HepG2 (cell line): Measurements from ENCODE around the gene TARBP2. TPM values are rescaled to one million over a fixed set of nuclear protein-coding genes. Genes with fewer than 3 reads are reported as not detected.

Source experiments
- ATM ChIP-seq: fragments of 450-650 bp; IDR thresholded peaks from 2 replicates; pipeline ENCODE4 v1.7.1; 2017; ENCODE audit warnings: mild to moderate bottlenecking, borderline replicate concordance
- HCFC1 ChIP-seq: fragments of 150-350 bp; IDR thresholded peaks from 2 replicates; pipeline ENCODE4 v1.6.1; 2014; ENCODE audit warnings: low read depth, low read length
- HNF4A ChIP-seq: sonication (generic); formaldehyde crosslinking; IDR thresholded peaks from 2 replicates; pipeline ENCODE4 v1.4.0; 2020; ENCODE audit warnings: missing genetic modification reagents
- HOXA7 ChIP-seq: sonication (generic); formaldehyde crosslinking; IDR thresholded peaks from 2 replicates; pipeline ENCODE4 v1.8.1; 2022; ENCODE audit warnings: mild to moderate bottlenecking, missing genetic modification reagents, moderate library complexity
- KIAA2018 ChIP-seq: sonication (generic); formaldehyde crosslinking; IDR thresholded peaks from 2 replicates; pipeline ENCODE4 v1.5.0; 2020; ENCODE audit warnings: mild to moderate bottlenecking, missing genetic modification reagents, borderline replicate concordance
- NR2F1 ChIP-seq, 2 experiments: fragments of 450-650 bp in 1 of 2; formaldehyde crosslinking in 1 of 2; IDR thresholded peaks; 2 replicates each; pipeline versions ENCODE4 v1.5.0 to v1.6.1; 2016 to 2020; ENCODE audit warnings: mild to moderate bottlenecking in 1 of 2, missing compliant biosample characterization in 1 of 2, missing genetic modification reagents in 1 of 2, moderate library complexity in 1 of 2
- PLSCR1 ChIP-seq: sonication (generic); formaldehyde crosslinking; IDR thresholded peaks from 2 replicates; pipeline ENCODE4 v1.5.0; 2020; ENCODE audit warnings: missing genetic modification reagents, mild to moderate bottlenecking, borderline replicate concordance
- SMAD9 ChIP-seq: sonication (generic); formaldehyde crosslinking; IDR thresholded peaks from 2 replicates; pipeline ENCODE4 v1.5.1; 2020; ENCODE audit warnings: mild to moderate bottlenecking, missing genetic modification reagents
- SRSF4 ChIP-seq: fragments of 200-400 bp; formaldehyde crosslinking; IDR thresholded peaks from one replicate; pipeline ENCODE4 v1.6.1; 2018; ENCODE audit warnings: mild to moderate bottlenecking, low read depth, low read length, moderate library complexity; ENCODE audit not compliant: poor library complexity, severe bottlenecking
- ZNF773 ChIP-seq: sonication (generic); formaldehyde crosslinking; IDR thresholded peaks from 2 replicates; pipeline ENCODE4 v1.4.0; 2020; ENCODE audit warnings: missing genetic modification reagents, borderline replicate concordance
- polyA plus RNA-seq, 8 experiments: library from polyadenylated mRNA; depleted of rRNA in 3 of 8; stranded (reverse) in 7 of 8; unstranded in 1 of 8; fragments of >200 nt; fragmentation: Illumina TruSeq in 4 of 8; extraction: Trizol in 4 of 8; gene quantifications; 2 replicates each; pipeline versions ENCODE4 v1.2.1 to v1.2.3, GENCODE V29; 2011 to 2016; ENCODE audit warnings: low read depth in 4 of 8, missing spikeins in 1 of 8, mixed read lengths in 1 of 8; ENCODE audit not compliant: insufficient read depth in 1 of 8
- total RNA-seq, 5 experiments: library from RNA; depleted of rRNA; stranded (reverse); fragments of >200 nt; fragmentation: Illumina TruSeq; extraction: Trizol; gene quantifications; 2 replicates each; pipeline ENCODE4 v1.2.3, GENCODE V29; 2016; ENCODE audit warnings: low read depth in 1 of 5
- TF ChIP-seq, protein P1 (sequence below), 2 experiments: sonication (generic) in 1 of 2; formaldehyde crosslinking in 1 of 2; IDR thresholded peaks; 2 replicates each; pipeline versions ENCODE4 v1.4.0 to v1.6.1; 2016 to 2020; ENCODE audit warnings: borderline replicate concordance in 1 of 2, low read depth in 1 of 2, mild to moderate bottlenecking in 1 of 2, missing genetic modification reagents in 1 of 2
- TF ChIP-seq, protein P2 (sequence below): sonication (generic); formaldehyde crosslinking; IDR thresholded peaks from 2 replicates; pipeline ENCODE4 v1.4.0; 2020; ENCODE audit warnings: missing genetic modification reagents

TARBP2 gene
- total and polyA plus RNA-seq, 2 of the 13 experiments (the other 11 are each of a cell fraction or from before 2014, with no cell fraction given) = 47.0 to 55.5 TPM

- no peak for TF ChIP-seq KIAA2018 (CRISPR knock-in tag)
- TF ChIP-seq SMAD9 = no peak
- TF ChIP-seq SRSF4 = no peak
- TF ChIP-seq NR2F1 (CRISPR knock-in tag; IDR thresholded peaks at IDR 0.05) = no peak
- TF ChIP-seq PLSCR1 = no peak
- TF ChIP-seq, protein P1, sequence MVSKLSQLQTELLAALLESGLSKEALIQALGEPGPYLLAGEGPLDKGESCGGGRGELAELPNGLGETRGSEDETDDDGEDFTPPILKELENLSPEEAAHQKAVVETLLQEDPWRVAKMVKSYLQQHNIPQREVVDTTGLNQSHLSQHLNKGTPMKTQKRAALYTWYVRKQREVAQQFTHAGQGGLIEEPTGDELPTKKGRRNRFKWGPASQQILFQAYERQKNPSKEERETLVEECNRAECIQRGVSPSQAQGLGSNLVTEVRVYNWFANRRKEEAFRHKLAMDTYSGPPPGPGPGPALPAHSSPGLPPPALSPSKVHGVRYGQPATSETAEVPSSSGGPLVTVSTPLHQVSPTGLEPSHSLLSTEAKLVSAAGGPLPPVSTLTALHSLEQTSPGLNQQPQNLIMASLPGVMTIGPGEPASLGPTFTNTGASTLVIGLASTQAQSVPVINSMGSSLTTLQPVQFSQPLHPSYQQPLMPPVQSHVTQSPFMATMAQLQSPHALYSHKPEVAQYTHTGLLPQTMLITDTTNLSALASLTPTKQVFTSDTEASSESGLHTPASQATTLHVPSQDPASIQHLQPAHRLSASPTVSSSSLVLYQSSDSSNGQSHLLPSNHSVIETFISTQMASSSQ (IDR thresholded peaks at IDR 0.05; ENCODE audit: low read depth) = no peak; the same call in 1 of the 2 replicates
- TF ChIP-seq, protein P1 (CRISPR knock-in tag; IDR thresholded peaks at IDR 0.05; ENCODE audit: borderline replicate concordance) = peak; percentile 34; the same call in 1 of the 2 replicates
- TF ChIP-seq ZNF773 = no peak
- TF ChIP-seq HOXA7 (CRISPR knock-in tag) = no peak
- no peak for TF ChIP-seq ATM
- TF ChIP-seq HNF4A (CRISPR knock-in tag) = peak; percentile 55
- TF ChIP-seq, protein P2, sequence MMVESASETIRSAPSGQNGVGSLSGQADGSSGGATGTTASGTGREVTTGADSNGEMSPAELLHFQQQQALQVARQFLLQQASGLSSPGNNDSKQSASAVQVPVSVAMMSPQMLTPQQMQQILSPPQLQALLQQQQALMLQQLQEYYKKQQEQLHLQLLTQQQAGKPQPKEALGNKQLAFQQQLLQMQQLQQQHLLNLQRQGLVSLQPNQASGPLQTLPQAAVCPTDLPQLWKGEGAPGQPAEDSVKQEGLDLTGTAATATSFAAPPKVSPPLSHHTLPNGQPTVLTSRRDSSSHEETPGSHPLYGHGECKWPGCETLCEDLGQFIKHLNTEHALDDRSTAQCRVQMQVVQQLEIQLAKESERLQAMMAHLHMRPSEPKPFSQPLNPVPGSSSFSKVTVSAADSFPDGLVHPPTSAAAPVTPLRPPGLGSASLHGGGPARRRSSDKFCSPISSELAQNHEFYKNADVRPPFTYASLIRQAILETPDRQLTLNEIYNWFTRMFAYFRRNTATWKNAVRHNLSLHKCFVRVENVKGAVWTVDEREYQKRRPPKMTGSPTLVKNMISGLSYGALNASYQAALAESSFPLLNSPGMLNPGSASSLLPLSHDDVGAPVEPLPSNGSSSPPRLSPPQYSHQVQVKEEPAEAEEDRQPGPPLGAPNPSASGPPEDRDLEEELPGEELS (CRISPR knock-in tag) = peak; percentile 72
- TF ChIP-seq HCFC1 = peak; percentile 78
These were observed 49.4 kb upstream of the TARBP2 start, which contains the start of gene PCBP2 (continued) for GRCh38 chr12:53451661-53452158.
